ENCODE measurements around the gene SCN4A.

DNA sequence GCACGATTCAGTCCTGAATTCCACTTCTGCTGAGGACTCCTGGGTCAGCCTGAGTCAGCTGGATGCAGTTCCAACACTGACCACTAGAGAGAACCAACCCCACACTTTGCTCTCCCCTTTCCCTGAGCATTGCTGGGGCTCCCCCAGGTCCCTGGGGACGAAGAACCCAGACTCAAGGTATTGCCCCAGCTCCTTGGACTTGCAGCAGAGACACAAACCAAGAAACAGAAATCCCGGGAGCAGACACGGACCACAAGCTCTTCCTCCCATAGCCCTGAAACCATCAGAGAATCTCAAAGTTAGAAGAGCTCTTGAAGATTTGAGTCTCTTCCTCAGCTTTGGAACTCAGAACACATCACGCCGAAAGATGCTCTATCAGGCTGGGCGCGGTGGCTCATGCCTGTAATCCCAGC lies 53.4 kb downstream of the SCN4A start:
- TF ChIP-seq POLR2AphosphoS5 (IDR thresholded peaks at IDR 0.05; ENCODE audit: low read depth, low read length) (no peak), SIN3A (IDR thresholded peaks at IDR 0.05; ENCODE audit: borderline replicate concordance, insufficient read depth, low read length) (no peak), TAF1 (IDR thresholded peaks at IDR 0.05; ENCODE audit: borderline replicate concordance, insufficient read depth, low read length) (no peak), FOXP2 (optimal IDR thresholded peaks at IDR 0.05; ENCODE audit: borderline replicate concordance, extremely low read depth, extremely low read length, insufficient read depth) (no peak)
- TF ChIP-seq, protein P1, sequence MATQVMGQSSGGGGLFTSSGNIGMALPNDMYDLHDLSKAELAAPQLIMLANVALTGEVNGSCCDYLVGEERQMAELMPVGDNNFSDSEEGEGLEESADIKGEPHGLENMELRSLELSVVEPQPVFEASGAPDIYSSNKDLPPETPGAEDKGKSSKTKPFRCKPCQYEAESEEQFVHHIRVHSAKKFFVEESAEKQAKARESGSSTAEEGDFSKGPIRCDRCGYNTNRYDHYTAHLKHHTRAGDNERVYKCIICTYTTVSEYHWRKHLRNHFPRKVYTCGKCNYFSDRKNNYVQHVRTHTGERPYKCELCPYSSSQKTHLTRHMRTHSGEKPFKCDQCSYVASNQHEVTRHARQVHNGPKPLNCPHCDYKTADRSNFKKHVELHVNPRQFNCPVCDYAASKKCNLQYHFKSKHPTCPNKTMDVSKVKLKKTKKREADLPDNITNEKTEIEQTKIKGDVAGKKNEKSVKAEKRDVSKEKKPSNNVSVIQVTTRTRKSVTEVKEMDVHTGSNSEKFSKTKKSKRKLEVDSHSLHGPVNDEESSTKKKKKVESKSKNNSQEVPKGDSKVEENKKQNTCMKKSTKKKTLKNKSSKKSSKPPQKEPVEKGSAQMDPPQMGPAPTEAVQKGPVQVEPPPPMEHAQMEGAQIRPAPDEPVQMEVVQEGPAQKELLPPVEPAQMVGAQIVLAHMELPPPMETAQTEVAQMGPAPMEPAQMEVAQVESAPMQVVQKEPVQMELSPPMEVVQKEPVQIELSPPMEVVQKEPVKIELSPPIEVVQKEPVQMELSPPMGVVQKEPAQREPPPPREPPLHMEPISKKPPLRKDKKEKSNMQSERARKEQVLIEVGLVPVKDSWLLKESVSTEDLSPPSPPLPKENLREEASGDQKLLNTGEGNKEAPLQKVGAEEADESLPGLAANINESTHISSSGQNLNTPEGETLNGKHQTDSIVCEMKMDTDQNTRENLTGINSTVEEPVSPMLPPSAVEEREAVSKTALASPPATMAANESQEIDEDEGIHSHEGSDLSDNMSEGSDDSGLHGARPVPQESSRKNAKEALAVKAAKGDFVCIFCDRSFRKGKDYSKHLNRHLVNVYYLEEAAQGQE (IDR thresholded peaks at IDR 0.05; ENCODE audit: insufficient read depth in 1 of 2, low read depth in 2 of 2, low read length in 2 of 2), result no peak

Measured in PFSK-1 (cell line).